ENCODE results near the gene FAM3D. TPM values are rescaled to one million over a fixed set of nuclear protein-coding genes. Genes with fewer than 3 reads are reported as not detected.

FAM3D gene
- total and polyA plus RNA-seq, 2 of the 8 experiments (the other 6 are each of a cell fraction or from before 2014, with no cell fraction given) = not detected

DNA sequence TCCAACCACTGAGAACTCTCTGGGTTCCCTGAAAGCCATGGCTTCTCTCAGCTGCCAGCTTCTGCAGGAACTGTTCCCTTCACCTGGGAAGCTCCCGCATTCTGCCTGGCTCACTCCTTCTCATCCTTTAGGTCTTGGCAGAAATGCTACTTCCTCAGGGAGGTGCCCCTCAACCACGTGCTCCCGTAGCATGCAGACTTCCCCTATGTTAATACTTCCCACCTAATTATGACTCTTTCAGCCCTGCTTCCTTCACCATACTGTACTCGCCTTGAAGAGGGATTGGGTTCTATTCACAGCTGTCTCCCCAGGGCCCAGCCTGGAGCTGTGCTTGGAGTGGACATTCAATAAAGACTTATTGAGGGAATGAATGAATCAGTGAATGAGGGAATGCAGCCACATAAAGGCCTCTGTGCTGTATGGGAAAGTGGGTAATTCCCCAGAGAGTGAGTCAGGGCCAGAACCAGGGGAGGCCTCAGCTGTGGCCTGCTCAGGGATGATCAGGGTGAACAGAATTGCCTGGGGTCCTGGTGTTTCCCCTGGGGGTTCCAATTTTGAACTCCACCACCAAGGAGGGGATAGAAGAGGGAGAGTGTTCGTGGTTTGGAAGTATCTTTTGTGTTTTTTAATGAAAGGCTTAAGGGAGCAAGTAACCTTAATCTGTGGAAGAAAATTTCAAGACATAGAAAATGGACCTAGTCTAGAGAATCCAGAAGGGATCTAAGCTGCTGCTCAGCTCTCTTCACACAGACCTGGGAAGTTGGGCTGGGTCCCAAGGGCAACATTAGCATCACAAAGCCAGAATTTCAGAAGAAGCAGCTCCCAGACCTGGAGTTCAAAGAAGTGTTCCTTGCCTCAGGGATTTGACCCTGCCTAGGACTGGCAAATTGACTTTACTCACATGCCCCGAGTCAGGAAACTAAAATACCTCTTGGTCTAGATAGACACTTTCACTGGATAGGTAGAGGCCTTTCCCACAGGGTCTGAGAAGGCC, 74.8 kb downstream of the FAM3D start (continued):
- no peak for TF ChIP-seq BCL11A (IDR thresholded peaks at IDR 0.05; ENCODE audit: low read depth in 2 of 2, low read length in 2 of 2)
